GM12878 (cell line): Measurements from ENCODE around the gene LILRB4. TPM values are rescaled to one million over a fixed set of nuclear protein-coding genes. Genes with fewer than 3 reads are reported as not detected.
"Not testable (repeated sequence)": the region's sequence is repeated elsewhere in the genome, so short reads cannot be mapped to it uniquely, and the experiment has no call there.

Source experiments
- ATAC-seq: fragments of 200-7000 bp; cut with Tn5 transposase; 3 replicates; pipeline ENCODE4 v1.9.1; 2020; ENCODE audit warnings: mild to moderate bottlenecking, moderate library complexity
- BruUV-seq: library from RNA; stranded (reverse); fragments of 400-500 nt; replicated peaks from 2 replicates; lab custom pipeline; 2021; lab: Mats Ljungman, UMichigan
- CTCF ChIA-PET: fragments of 300-600 bp; sonication (Branson Sonifier 250); formaldehyde crosslinking; extraction: SDS; loops from one replicate; lab custom pipeline; 2021; ENCODE audit warnings: inconsistent platforms; lab: Yijun Ruan, JAX
- POLR2A ChIA-PET: fragments of 350-600 bp; formaldehyde crosslinking; extraction: SDS; loops from one replicate; lab custom pipeline; 2021; ENCODE audit warnings: inconsistent platforms; lab: Charles Lee
- RAD21 ChIA-PET: fragments of 300-600 bp; sonication (Branson Sonifier 250); formaldehyde crosslinking; loops from one replicate; lab custom pipeline; 2023; ENCODE audit warnings: antibody characterized with exemption; ENCODE audit not compliant: unreplicated experiment; lab: Charles Lee
- SMC1A ChIA-PET: fragments of 300-600 bp; sonication (Branson Sonifier 250); formaldehyde crosslinking; loops from one replicate; lab custom pipeline; 2023; ENCODE audit not compliant: unreplicated experiment, uncharacterized antibody; lab: Charles Lee
- DNase-seq: peaks from one replicate; pipeline ENCODE4 v3.0.0-alpha.2; 2011; ENCODE audit warnings: low read depth, low spot score
- FAIRE-seq: peaks from 3 replicates; lab custom pipeline; 2011; peaks lifted over from hg19 to GRCh38; lab: Jason Lieb, UNC
- H2AFZ ChIP-seq: 2 replicates; pipeline ENCODE4 v1.6.0; 2011; ENCODE audit warnings: low read depth, low read length, control low read depth; ENCODE audit not compliant: control insufficient read depth
- H3K27ac ChIP-seq: 2 replicates; pipeline ENCODE4 v1.5.1; 2011; ENCODE audit warnings: control low read depth; ENCODE audit not compliant: control insufficient read depth, insufficient read depth
- H3K27me3 ChIP-seq, 2 experiments: replicated peaks in 1 of 2; 2 replicates each; pipeline versions ENCODE4 v1.6.0 to v1.6.1; 2011; ENCODE audit warnings: low read length in 1 of 2; ENCODE audit not compliant: control insufficient read depth in 2 of 2, insufficient read depth in 2 of 2
- H3K36me3 ChIP-seq, 2 experiments: 2 replicates each; pipeline ENCODE4 v1.5.1; 2011; ENCODE audit warnings: low read length in 1 of 2; ENCODE audit not compliant: control insufficient read depth in 2 of 2, insufficient read depth in 2 of 2
- H3K4me1 ChIP-seq: 2 replicates; pipeline ENCODE4 v1.6.1; 2011; ENCODE audit warnings: mild to moderate bottlenecking, low read length, moderate library complexity, mixed read lengths; ENCODE audit not compliant: control insufficient read depth, insufficient read depth
- H3K4me2 ChIP-seq: 2 replicates; pipeline ENCODE4 v1.6.0; 2011; ENCODE audit warnings: control low read depth; ENCODE audit not compliant: control insufficient read depth, insufficient read depth
- H3K4me3 ChIP-seq: fragments of 200-600 bp; sonication (generic); 2 replicates; pipeline ENCODE4 v1.5.1; 2016
- H3K79me2 ChIP-seq: 2 replicates; pipeline ENCODE4 v1.6.0; 2011; ENCODE audit warnings: low read length; ENCODE audit not compliant: control insufficient read depth, insufficient read depth
- H3K9ac ChIP-seq: 2 replicates; pipeline ENCODE4 v1.8.0; 2011; ENCODE audit warnings: low read length, control low read depth, mixed read lengths; ENCODE audit not compliant: control insufficient read depth, insufficient read depth
- H3K9me3 ChIP-seq: replicated peaks from 3 replicates; pipeline ENCODE4 v1.5.1; 2011; ENCODE audit warnings: mild to moderate bottlenecking, low read length; ENCODE audit not compliant: control insufficient read depth, insufficient read depth
- H4K20me1 ChIP-seq: 2 replicates; pipeline ENCODE4 v1.6.0; 2011; ENCODE audit not compliant: control insufficient read depth, insufficient read depth
- FOS ChIP-seq: IDR thresholded peaks from 3 replicates; pipeline ENCODE4 v1.6.1; 2011; ENCODE audit warnings: borderline replicate concordance; ENCODE audit not compliant: insufficient read length; ENCODE audit errors: extremely low read depth
- POU2F2 ChIP-seq: IDR thresholded peaks from 3 replicates; pipeline ENCODE4 v1.6.1; 2011; ENCODE audit warnings: low read depth, mild to moderate bottlenecking, low read length, borderline replicate concordance
- RCOR1 ChIP-seq: conservative IDR thresholded peaks from 2 replicates; pipeline ENCODE4 v1.6.1; 2012; ENCODE audit warnings: low read depth, low read length, improper control_type of control experiment
- STAT3 ChIP-seq: IDR thresholded peaks from 2 replicates; pipeline ENCODE4 v1.6.1; 2011; ENCODE audit warnings: low read depth, low read length, improper control_type of control experiment
- ZNF207 ChIP-seq: fragments of 450-650 bp; IDR thresholded peaks from 2 replicates; pipeline ENCODE4 v1.6.1; 2014; ENCODE audit warnings: antibody characterized with exemption, mild to moderate bottlenecking, borderline replicate concordance
- WGBS: methylation state at CpG from one replicate; pipeline ENCODE4 v1.1.6; 2016; ENCODE audit warnings: low lambda C conversion rate; ENCODE audit not compliant: insufficient replicate concordance, insufficient coverage; ENCODE audit errors: missing lambda C conversion rate; 5-methylcytosine and 5-hydroxymethylcytosine counted together
- in situ Hi-C: fragments of 300-500 bp; cut with MboI; formaldehyde crosslinking; loops from 9 replicates; pipeline ENCODE4 v1.14.3; 2018; ENCODE audit warnings: mixed read lengths
- intact Hi-C: fragments of 100-400 bp; cut with micrococcal nuclease; formaldehyde crosslinking; loops from one replicate; pipeline ENCODE4 v1.14.2; 2022; ENCODE audit not compliant: unreplicated experiment
- polyA plus RNA-seq, 11 experiments: library from polyadenylated mRNA; depleted of rRNA in 4 of 11; unstranded in 6 of 11; stranded (reverse) in 5 of 11; fragments of >200 nt; fragmentation: Nextera tagmentation in 4 of 11; fragmentation: Illumina TruSeq in 1 of 11; extraction: Ambion mirVana in 4 of 11; extraction: Trizol in 1 of 11; gene quantifications; 1 replicate in 1 of 11; 2 replicates in 10 of 11; pipeline versions ENCODE4 v1.2.1 to v1.2.3, GENCODE V29; 2011 to 2016; ENCODE audit warnings: inconsistent platforms in 2 of 11, missing spikeins in 2 of 11, low read depth in 1 of 11
- total RNA-seq, 4 experiments: library from RNA; depleted of rRNA in 3 of 4; stranded (reverse); fragments of >200 nt in 3 of 4; fragmentation: Illumina TruSeq in 1 of 4; extraction: Trizol in 1 of 4; gene quantifications; 2 replicates each; pipeline versions ENCODE4 v1.2.1 to v1.2.3, GENCODE V29; 2013 to 2021

The LILRB4 gene
- total and polyA plus RNA-seq, 10 of the 15 experiments (the other 5 are each of a cell fraction or from before 2014, with no cell fraction given): 2.0 to 39.8 (median 16.0) TPM

DNA sequence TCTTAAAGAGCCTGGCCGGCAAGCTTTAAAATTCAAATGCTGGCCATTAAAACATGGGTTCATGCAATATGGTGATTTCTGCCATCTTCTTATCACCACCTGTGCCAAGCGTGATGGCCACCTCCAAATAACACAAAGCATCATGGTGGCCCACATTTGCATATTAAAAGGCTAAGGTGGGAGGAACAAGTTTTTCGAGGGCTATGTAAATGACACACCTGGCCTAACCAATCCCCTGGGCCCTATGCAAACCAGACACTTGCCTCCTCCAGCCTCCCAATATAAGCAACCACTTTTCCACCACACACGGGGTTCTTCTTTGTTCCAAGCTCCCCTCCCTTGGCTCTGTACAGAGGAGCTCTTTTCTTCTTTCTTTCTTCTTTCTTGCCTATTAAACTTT lies 14.4 kb downstream of the LILRB4 start:
- Histone ChIP-seq H3K9ac (no peak overlapping the region), H3K4me1 (no peaks in the 10 kb centered on the region), H3K4me2 (no peak overlapping the region), H3K36me3 (no peaks in the 10 kb centered on the region), H3K27me3 (no peaks in the 10 kb centered on the region), H3K27ac (no peak overlapping the region), H4K20me1 (no peaks in the 10 kb centered on the region), H3K79me2 (no peaks in the 10 kb centered on the region), H3K4me3 (no peak overlapping the region), H3K9me3 (no peaks in the 10 kb centered on the region), H2AFZ (no peak overlapping the region)
- ChIA-PET POLR2A (no interaction called here), CTCF (interaction anchor here (0.6 to 20.9 kb wide), 5 partner anchors 8 to 198 kb away, joined by 3 to 842 read pairs (median 3); partner anchors contain the start of gene LILRB4), RAD21 (interaction anchor here (0.9 to 9.8 kb wide), 4 partner anchors 24 to 198 kb away, joined by 3 to 189 read pairs (median 4); no protein-coding TSS in a partner anchor), SMC1A (interaction anchor here (1.0 to 9.6 kb wide), 5 partner anchors 8 to 252 kb away, joined by 3 to 118 read pairs (median 4); no protein-coding TSS in a partner anchor)
- ATAC-seq (no peak), DNase-seq (no peak), FAIRE-seq (no peak)
- in situ Hi-C loops: loop anchor here (5.0 kb wide), 1 partner anchor 200 kb away; no protein-coding TSS in a partner anchor
- intact Hi-C loops: no loop called here
- BruUV-seq: no TSS peak
- no peak for TF ChIP-seq ZNF207
- TF ChIP-seq STAT3: no peak
- TF ChIP-seq RCOR1: no peak
- TF ChIP-seq POU2F2: 0 out of 3 replicates have a peak, but pooled peaks have one; percentile 21
- TF ChIP-seq FOS: no peak
- 11% methylated on average over 4 of the region's 4 CpGs for WGBS

DNA sequence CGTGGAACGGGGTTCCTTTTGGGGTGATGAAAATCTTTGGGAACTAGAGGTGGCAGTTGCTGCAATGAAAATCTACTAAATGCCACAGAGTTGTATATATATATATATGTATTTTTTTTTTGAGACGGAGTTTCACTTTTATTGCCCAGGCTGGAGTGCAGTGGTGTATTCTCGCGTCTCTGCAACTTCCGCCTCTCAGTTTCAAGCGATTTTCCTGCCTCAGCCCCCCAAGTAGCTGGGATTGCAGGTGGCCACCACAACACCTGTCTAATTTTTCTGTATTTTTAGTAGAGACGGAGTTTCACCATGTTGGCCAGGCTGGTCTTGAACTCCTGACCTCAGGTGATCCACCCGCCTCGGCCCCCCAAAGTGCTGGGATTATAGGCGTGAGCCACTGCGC lies 18.8 kb downstream of the LILRB4 start:
- SMC1A ChIA-PET: interaction anchor here (1.2 to 7.6 kb wide), 4 partner anchors 11 to 202 kb away, joined by 3 to 64 read pairs (median 4); no protein-coding TSS in a partner anchor
- H3K9me3 ChIP-seq, POLR2A ChIA-PET, H3K4me2 ChIP-seq, H3K4me1 ChIP-seq, DNase-seq, H3K9ac ChIP-seq, RAD21 ChIA-PET, H2AFZ ChIP-seq, FAIRE-seq, ATAC-seq, in situ Hi-C loops, H3K79me2 ChIP-seq, H3K27me3 ChIP-seq, H3K27ac ChIP-seq, H3K36me3 ChIP-seq, BruUV-seq, H3K4me3 ChIP-seq, H4K20me1 ChIP-seq, intact Hi-C loops: not testable (repeated sequence)
- CTCF ChIA-PET: interaction anchor here (1.4 to 20.9 kb wide), 4 partner anchors 8 to 202 kb away, joined by 3 to 842 read pairs (median 27); partner anchors contain the start of gene LILRB4
- 49% methylated on average over 12 of the region's 12 CpGs for WGBS
